ENCODE results near the gene PDLIM3.

PDLIM3 gene

DNA sequence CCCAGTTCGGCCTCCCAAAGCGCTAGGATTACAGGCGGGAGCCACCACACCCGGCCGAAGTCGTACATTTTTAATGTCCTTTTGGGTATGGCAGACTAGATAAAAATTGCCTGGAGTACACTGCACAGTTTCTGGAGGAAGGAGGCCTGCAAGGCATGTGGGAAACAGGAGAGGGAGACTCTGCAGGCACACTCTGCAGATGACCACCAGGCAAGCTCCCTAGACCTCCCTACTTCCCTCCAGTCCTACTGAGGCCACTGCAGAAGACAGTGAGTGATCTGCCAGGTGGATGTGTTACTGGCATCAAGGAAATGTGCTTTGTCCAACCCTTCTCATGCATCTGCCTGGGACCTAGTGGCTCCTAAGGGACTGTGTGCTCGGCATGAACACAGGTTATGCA, 11.4 kb downstream of the PDLIM3 start:
- H3K4me3 ChIP-seq (replicated peaks in 1 of 2; ENCODE audit: low read depth in 2 of 2, low read length in 2 of 2) = no peak overlapping the region
- DNase-seq (ENCODE audit: low read depth in 2 of 2) = no peak
- TF ChIP-seq, protein P1, sequence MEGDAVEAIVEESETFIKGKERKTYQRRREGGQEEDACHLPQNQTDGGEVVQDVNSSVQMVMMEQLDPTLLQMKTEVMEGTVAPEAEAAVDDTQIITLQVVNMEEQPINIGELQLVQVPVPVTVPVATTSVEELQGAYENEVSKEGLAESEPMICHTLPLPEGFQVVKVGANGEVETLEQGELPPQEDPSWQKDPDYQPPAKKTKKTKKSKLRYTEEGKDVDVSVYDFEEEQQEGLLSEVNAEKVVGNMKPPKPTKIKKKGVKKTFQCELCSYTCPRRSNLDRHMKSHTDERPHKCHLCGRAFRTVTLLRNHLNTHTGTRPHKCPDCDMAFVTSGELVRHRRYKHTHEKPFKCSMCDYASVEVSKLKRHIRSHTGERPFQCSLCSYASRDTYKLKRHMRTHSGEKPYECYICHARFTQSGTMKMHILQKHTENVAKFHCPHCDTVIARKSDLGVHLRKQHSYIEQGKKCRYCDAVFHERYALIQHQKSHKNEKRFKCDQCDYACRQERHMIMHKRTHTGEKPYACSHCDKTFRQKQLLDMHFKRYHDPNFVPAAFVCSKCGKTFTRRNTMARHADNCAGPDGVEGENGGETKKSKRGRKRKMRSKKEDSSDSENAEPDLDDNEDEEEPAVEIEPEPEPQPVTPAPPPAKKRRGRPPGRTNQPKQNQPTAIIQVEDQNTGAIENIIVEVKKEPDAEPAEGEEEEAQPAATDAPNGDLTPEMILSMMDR (IDR thresholded peaks at IDR 0.05; ENCODE audit: low read depth, low read length) = no peak

DNA sequence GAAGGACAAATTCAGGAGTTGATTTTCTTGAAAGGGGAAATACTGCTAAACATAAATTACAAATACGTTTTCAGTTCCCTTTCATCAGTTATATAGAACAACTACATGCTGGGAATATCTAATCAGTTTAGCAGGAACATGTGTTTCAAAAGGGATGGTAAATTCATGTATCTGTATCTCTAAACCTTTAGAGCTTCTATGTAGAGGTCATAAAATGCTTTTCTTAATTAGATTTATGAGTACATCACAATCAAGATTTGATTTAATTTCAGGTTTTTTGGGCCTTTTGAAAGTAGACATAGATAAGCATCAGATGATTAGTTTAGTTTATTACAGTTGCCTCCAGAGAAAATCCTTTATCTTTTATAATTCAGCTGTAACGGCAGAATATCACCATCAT, 12.9 kb downstream of the PDLIM3 start:
- DNase-seq (ENCODE audit: low read depth in 2 of 2) = no peak
- no peak overlapping the region for H3K4me3 ChIP-seq (replicated peaks in 1 of 2; ENCODE audit: low read depth in 2 of 2, low read length in 2 of 2)
- TF ChIP-seq, protein P1 (IDR thresholded peaks at IDR 0.05; ENCODE audit: low read depth, low read length) = no peak

DNA sequence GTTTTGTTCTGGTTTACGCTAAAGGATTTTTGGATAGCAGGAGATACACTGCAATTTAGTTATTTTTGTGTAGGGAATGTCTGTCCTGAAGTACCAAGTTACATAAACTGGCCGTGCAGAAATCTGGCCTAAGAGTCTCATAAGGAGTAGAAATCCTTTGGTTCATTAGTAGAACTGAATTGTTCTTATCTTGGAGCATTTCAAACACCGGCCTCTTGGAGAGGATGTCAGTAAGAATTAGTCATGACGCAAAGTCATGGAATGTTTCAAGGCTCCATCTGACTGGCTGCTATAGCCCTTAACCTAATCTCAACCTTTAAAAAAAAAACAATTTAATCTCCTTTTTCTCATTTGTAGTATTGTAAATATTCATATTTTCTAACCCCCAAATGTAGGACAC, 15.2 kb downstream of the PDLIM3 start:
- H3K4me3 ChIP-seq (replicated peaks in 1 of 2; ENCODE audit: low read depth in 2 of 2, low read length in 2 of 2) = no peak overlapping the region
- TF ChIP-seq, protein P1 (IDR thresholded peaks at IDR 0.05; ENCODE audit: low read depth, low read length) = no peak
- peak; percentile 77 to 93 for DNase-seq (ENCODE audit: low read depth in 2 of 2)

DNA sequence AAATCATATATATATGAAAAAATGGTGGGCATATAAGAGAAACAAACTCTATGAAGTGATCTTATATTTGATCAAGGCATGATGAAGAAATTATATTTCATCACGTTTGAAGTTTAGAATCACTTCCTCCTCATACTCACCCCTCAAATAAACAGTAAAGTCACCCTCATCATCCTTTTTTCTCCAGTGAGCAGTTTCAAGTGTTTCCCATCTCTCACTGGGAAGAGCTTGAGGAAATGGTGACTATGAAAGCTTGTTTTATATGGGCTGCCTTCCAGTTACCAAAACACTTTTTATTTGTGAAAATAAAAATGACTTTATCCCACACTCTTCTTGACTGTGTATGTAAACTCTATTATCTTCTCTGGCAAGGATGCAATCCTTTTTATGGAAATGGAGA, 16.8 kb downstream of the PDLIM3 start:
- DNase-seq (ENCODE audit: low read depth in 2 of 2) = no peak
- TF ChIP-seq, protein P1 (IDR thresholded peaks at IDR 0.05; ENCODE audit: low read depth, low read length) = no peak
- no peak overlapping the region for H3K4me3 ChIP-seq (replicated peaks in 1 of 2; ENCODE audit: low read depth in 2 of 2, low read length in 2 of 2)

DNA sequence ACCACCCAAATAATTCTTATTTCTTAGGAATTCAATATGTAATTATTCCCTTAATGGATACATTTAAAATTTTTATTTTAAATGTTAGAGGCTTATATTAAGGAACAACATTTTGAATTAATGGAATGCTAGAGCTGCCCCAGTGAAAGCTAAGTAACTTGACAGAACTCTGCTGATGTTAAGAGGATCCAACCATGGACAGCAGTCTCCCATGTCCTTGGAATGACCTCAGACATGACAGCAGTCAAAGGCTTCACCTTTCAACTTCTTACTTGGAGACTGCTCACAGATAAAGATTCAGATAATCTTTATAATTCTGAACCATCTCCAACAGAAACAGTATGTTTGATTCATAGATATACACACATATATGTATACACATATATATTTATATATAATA, 17.2 kb downstream of the PDLIM3 start:
- no peak for DNase-seq (ENCODE audit: low read depth in 2 of 2)
- TF ChIP-seq, protein P1 (IDR thresholded peaks at IDR 0.05; ENCODE audit: low read depth, low read length) = no peak
- H3K4me3 ChIP-seq (replicated peaks in 1 of 2; ENCODE audit: low read depth in 2 of 2, low read length in 2 of 2) = no peak overlapping the region

DNA sequence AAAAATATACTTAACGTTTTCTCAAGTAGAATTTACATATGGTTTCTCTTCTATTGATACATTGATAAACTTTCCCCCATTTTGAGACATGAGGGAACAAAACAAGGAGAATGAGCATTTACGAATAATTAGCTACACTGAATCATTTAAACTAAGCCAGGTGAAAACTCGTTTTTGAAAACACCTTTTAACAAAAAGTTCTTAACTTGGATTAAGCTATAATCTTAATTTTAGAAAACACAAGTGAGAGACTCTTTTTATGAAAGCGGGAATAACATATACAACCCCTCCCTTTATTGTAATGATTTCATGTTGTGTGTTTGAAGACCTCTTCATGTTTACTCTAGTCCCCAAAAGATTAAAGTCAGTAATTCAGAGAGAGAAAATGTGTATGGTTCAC, 20.1 kb downstream of the PDLIM3 start:
- no peak overlapping the region for H3K4me3 ChIP-seq (replicated peaks in 1 of 2; ENCODE audit: low read depth in 2 of 2, low read length in 2 of 2)
- TF ChIP-seq, protein P1 (IDR thresholded peaks at IDR 0.05; ENCODE audit: low read depth, low read length) = no peak
- DNase-seq (ENCODE audit: low read depth in 2 of 2) = no peak

DNA sequence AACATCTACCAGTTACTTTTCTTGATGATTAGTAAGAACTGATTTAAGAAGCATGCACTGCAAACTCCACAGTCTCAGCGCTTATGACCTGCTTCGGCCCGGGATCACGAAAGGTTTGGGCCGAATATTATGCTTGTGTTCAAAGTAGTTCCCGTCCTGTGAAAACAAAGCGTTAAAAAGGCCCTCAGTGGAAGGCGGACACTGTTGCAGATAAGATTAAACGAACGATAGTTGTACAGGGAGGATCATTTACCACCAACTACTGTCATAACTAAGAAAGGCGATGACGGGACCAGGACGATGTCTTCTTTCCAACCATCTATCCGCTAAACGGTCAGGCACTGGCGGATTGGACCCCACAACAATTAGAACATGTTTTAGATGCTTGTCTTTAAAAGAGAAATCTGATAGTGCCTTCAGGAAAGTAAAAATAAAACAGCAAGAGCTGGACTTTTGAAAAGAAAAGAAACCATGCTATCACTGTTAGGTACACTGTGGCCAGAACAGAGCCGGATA, 21.1 kb downstream of the PDLIM3 start:
- TF ChIP-seq, protein P1 (IDR thresholded peaks at IDR 0.05; ENCODE audit: low read depth, low read length) = no peak
- DNase-seq (ENCODE audit: low read depth in 2 of 2) = no peak
- no peak overlapping the region for H3K4me3 ChIP-seq (replicated peaks in 1 of 2; ENCODE audit: low read depth in 2 of 2, low read length in 2 of 2)
